ENCODE data around the gene KLHL3.
A peak's percentile ranks its signal among the peaks of the same experiment; 100 is the strongest.
"Not testable (repeated sequence)": the region's sequence is repeated elsewhere in the genome, so short reads cannot be mapped to it uniquely, and the experiment has no call there.

Gene KLHL3, protein sequence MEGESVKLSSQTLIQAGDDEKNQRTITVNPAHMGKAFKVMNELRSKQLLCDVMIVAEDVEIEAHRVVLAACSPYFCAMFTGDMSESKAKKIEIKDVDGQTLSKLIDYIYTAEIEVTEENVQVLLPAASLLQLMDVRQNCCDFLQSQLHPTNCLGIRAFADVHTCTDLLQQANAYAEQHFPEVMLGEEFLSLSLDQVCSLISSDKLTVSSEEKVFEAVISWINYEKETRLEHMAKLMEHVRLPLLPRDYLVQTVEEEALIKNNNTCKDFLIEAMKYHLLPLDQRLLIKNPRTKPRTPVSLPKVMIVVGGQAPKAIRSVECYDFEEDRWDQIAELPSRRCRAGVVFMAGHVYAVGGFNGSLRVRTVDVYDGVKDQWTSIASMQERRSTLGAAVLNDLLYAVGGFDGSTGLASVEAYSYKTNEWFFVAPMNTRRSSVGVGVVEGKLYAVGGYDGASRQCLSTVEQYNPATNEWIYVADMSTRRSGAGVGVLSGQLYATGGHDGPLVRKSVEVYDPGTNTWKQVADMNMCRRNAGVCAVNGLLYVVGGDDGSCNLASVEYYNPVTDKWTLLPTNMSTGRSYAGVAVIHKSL

DNA sequence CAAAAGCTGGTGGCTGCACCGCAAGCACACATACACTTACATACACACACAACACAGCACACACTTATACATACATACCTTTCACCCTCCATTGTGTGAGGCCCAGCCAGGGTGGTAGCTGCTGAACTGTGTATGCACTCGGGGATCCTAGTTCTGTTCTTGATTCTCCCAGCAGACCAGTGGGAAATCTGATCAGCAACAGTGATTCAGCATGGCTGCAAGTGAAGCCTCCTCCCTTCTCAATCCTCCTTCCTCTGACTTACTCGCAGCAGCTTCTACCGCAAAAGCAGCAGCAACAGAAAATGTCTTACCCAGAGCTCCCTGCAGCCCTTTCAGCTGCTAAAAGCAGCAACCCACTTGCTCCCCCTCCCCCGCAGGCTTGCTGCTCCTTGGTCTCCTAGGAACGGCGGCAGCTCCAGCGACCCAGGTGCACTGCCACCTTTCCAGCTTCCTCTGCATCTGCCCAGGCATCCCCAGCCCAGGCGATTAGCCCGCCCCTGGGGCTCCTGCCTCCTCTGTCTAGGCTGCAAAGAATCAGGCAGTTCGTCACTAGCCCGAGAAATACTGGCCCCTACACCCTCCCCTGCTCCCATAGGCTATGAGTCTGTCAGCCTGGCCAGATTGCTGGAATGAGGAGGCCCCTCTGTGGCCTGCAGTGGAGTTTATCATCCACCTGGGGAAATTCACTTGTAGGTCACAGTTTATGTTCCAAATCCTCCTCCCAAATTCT is at the start of gene KLHL3:
TSS of gene KLHL3 (minus strand) at position 535 of the 730 bp plus-strand sequence. CDS start at position 92, 443 bp downstream.
- DNase-seq (ENCODE audit: low read depth): no peak

DNA sequence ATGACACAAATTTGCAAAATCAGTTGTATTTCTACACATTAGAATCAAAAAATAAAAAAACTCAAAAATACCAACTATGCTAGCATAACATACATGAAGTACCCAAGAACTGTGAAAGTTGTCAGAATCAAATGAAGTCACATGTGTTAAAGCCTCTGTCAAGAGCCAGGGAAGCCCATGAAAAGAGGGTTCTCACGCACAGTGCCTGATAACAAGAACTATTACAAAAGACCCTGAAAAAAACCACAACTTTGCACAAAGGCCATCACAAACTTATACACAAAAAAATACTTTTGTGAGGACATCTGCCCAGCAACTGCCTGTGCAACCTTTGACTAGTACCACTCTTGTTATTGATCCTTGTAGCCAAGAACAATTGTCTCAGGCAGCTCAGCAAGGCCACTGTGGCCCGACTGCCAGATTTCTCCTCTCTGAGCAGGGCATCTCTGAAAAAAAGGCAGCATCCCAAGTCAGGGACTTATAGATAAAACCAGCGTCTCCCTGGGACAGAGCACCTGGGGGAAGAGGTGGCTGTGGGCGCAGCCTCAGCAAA is 47.2 kb upstream of the KLHL3 start:
- no peak for DNase-seq (ENCODE audit: low read depth)

DNA sequence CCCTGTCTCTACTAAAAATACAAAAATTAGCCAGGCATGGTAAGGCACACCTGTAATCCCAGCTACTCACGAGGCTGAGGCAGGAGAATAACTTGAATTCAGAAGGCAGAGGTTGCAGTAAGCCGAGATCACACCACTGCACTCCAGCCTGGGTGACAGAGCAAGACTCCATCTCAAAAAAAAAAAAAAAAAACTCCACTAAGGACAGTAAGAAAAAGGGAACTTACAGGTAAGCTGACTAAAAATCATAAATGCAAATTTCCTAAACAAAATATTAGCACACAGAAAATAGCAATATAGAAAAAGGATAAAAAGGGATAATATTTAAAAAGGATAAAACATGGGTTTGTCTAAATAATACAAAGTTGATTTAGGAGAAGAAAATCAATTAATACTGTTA is 46.2 kb upstream of the KLHL3 start:
- DNase-seq (ENCODE audit: low read depth): no peak

DNA sequence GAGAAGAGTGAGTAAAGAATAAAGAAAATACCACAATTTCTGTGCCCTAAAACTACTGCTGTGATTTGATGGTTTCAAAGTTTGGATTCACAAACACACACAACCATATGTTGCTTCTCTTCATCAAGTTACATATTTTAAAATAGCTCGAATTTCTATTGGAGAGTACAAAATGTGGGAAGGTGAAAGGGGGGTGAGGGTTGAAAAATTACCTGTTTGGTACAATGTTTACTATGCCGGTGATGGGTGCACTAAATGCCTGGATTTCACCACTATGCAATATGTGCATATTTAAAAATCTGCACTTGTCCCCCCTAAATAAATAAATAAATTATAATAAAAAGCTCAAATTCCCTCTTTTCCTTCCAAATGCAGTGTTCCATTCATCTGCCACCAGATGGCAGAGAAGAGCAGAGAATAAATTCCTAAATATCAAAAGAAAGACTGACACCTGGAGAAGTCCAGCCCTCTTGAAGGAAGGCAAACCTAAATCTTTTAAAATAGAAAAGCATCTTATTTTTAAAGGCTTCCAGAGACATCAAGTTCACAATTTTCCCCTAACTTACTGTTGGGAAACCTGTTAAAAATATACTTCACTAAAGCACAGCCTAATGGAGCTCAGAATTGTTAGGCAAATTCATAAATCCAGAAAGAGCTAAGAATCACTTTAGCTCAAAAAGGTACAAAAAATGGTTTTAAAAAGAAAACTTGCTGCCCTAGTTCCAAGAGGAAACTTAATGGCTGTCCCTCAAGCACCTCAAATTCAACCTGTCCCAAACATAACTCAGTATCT is 43.1 kb upstream of the KLHL3 start:
- DNase-seq (ENCODE audit: low read depth): no peak

DNA sequence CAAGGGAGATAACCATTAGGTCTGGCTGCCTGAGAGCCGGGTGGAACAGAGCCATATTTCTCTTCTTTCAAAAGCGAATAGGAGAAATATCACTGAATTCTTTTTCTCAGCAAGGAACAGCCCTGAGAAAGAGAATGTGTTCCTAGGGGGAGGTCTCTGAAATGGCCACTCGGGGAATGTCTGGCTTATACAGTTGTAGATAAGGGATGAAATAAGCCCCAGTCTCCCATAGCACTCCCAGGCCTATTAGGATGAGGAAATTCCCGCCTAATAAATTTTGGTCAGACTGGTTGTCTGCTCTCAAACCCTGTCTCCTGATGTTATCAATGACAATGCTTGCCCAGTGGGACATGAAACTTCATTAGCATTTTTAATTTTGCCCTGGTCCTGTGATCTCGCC is 32.0 kb upstream of the KLHL3 start:
- not testable (repeated sequence) for DNase-seq (ENCODE audit: low read depth)

DNA sequence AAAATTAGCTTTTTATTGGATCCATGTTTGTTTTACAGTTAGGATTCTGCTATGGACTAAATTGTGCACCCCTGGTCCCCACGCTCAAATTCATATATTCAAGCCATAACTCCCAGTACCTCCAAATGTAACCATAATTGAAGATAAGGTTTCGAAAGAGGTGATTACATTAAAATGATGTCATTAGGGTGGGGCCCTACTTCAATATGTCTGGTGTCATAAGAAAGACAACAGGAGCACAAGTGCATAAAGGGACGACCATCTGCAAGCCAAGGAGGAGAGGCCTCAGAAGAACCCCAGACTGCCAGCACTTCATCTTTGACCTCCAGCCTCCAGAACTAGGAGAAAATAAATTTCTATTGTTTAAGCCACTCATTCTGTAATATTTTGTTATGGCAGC is 25.7 kb upstream of the KLHL3 start:
- no peak for DNase-seq (ENCODE audit: low read depth)

DNA sequence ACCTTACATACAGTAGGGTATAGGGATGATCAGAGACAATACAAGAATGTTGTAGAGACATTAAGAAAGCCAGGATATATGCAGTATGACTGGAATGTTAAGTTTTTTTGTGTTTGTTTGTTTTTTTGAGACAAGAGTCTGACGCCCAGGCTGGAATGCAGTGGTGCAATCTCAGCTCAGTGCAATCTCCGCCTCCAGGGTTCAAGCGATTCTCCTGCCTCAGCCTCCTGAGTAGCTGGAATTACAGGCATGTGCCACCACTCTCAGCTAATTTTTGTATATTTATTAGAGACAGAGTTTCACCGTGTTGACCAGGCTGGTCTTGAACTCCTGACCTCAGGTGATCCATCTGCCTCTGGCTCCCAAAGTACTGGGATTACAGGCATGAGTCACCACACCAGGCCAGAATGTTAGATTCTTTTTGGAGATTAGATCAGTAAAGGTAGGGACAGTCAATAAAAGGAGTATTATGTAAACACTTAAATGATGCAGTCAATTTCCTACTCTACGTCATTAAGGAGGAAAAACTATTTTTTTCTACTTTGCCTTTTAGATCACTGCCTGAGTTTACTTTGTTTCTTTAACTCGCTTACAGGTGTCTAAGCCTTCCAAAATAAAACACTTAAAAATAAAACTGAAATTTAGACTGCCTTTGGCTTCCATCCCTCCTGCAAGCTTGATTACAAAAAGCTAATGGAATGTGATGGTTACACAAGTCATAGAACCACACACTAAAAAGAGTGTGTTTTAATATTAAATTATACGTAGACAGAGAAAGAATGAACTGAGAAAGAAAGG is 25.0 kb upstream of the KLHL3 start:
- DNase-seq (ENCODE audit: low read depth): no peak

DNA sequence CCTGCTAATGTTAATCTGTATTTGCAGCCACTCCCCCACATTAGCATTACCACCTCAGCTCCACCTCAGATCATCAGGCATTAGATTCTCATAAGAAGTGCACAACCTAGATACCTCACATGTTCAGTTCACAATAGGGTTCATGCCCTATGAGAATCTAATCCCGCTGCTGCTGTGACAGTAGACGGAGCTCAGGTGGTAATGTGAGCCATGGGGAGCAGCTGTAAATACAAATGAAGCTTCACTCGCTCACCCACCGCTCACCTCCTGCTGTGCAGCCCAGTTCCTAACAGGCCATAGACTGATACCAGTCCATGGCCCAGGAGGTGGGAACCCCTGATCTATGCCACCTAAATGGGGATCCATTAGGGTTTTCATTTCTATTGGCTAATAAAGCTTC is 24.4 kb upstream of the KLHL3 start:
- DNase-seq (ENCODE audit: low read depth): no peak

DNA sequence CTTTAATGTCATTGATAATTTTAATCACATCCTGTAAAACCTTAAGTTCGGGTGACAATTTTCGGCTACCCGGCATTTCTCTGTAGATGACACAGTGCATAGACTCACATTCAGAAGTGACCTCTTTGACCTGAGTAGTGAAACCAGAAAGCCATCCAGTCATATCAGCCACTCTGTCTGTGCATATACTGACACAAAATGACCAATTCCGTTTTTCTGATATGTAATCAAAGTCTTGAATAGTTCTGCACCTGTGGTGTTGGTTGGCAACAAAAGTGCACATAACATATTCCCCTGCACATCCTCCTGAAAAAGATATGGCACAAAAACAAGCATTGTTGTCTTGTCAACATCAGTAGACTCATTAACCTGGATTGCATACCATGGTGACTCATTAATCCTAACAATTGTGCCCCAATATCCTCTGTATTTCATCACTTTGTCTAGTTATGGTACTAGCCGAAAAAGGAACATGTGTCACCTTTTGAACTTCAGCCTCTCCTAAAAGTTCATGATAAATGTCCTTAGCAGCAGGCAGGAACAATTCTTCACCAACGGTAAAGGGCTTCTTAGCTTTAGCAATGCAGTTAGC is 22.9 kb upstream of the KLHL3 start:
- DNase-seq (ENCODE audit: low read depth): no peak

DNA sequence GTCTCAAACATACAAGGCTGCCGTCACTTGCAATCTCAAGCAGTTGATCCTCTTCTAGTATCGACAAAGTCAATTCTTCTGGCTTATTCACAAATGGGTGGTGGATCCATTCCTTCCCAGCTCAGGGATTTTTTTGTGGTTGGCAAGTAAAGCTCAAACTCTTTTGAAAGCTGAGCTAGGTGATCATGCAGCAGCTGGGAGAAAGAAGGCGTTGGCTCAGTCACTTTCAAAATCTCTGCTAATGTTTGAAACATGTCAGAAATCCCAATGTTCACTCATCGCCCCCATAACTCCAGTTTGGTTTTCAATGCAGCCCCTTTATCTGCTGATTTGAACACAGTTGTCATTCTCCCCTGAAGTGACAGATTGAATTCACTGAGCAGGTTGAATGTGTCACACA is 22.2 kb upstream of the KLHL3 start:
- DNase-seq (ENCODE audit: low read depth): no peak

DNA sequence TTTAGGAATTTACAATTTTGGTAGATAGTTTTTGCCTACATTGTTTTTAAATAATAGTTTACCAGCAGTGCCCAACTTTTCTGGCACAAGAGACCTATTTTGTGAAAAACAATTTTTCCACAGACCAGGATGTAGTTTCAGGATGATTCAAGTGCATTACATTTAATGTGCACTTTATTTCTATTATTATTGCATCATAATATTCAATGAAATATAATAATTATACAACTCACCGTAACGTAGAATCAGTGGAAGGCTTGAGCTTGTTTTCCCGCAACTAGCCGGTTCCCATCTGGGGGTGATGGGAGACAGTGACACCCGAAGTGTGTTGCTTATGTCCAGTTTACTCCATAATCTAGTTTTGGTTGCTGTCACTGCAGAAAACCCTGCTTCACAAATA is 21.7 kb upstream of the KLHL3 start:
- no peak for DNase-seq (ENCODE audit: low read depth)

DNA sequence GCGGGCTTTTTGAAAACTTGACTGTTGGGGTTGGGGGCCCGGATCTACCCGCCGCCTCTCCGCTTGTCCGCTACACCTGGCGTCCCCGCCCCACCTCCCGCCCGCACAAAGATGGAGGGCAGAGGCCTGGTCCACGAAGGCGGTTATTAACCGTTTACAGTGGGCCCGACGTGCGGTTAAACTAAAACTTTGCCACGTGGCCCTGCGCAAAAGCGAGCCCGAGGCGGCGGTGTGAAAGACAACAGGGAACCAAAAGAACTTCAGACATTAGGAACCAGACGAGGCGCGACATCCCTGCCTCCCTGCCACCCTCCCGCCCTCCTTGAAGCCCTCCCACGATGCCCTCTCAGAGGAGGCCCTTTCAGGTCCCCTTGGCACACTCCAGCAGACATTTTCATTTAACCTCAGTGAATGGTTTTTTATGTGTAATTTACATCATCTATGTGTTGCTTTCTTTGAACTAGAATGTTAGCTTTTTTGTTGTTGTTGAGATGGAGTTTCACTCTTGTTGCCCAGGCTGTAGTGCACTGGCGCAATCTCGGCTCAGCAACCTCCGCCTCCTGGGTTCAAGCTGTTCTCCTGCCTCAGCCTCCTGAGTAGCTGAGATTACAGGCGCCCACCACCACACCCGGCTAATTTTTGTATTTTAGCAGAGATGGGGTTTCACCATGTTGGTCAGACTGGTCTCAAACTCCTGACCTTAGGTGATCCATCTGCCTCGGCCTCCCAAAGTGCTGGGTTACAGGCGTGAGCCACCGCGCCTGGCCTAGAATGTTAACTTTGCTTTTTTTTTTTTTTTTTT is 19.3 kb upstream of the KLHL3 start:
- DNase-seq (ENCODE audit: low read depth): no peak

DNA sequence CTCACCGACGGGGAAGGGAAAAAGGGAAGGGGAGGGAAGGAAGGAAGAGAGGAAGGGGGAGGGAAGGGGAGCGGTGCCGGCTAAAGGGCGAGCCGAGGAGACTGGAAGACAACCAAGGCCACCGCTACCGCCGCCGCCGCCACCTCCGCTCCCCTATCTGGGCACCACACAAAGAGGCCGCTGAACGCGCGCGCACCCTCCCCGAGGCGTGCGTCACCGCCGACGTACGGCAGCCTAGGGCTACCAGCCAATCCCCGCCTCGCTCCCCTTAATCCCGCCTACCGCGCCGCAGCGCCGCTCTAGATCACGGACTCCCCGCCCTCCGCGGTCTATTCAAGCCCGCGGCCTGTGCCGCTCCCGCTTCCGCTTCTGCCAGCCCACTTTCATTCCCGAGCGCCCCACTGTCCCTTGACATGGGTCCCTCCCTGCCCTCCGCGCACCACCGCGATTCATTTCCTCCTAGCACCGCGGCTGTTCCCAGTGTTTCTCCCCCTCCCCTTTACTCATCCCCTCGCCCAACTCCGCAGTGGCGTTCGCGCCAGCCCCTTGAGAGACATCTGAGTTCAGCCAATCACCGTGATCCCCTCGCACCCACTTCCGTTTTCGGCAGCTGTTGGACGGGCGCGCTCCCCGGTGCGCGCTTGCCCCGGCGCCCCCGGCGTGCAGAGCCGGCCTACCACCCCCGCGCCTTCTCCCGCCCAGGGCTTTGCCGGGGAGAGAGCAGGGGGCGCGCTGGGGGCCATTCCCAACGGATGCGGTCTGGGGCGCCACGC is 18.5 kb upstream of the KLHL3 start, which contains the start of gene HNRNPA0:
TSS of gene HNRNPA0 (minus strand) at position 176 of the 773 bp plus-strand sequence. CDS start 297 bp downstream, outside the sequence.
- DNase-seq (ENCODE audit: low read depth): peak; percentile 90

DNA sequence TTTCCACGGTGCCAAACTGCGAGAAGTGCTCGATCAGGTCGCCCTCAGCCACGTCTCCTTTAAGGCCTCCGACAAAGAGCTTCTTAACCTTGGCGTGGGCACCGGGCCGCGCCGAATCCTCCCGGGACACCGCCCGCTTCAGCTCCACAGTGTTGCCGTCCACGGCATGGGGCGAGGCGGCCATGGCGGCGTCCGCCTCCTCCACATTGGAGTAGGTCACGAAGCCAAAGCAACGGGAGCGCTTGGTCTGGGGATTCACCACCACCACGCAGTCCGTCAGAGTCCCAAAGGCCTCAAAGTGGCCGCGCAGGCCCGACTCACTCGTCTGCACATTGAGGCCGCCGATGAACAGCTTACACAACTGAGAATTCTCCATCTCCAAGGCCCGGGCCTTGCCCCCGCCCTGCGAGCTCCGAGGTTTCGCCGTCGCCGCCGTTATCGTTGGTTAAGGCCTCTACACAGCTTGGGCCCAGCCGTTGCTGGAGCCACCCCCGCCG is 17.9 kb upstream of the KLHL3 start:
- no peak for DNase-seq (ENCODE audit: low read depth)

DNA sequence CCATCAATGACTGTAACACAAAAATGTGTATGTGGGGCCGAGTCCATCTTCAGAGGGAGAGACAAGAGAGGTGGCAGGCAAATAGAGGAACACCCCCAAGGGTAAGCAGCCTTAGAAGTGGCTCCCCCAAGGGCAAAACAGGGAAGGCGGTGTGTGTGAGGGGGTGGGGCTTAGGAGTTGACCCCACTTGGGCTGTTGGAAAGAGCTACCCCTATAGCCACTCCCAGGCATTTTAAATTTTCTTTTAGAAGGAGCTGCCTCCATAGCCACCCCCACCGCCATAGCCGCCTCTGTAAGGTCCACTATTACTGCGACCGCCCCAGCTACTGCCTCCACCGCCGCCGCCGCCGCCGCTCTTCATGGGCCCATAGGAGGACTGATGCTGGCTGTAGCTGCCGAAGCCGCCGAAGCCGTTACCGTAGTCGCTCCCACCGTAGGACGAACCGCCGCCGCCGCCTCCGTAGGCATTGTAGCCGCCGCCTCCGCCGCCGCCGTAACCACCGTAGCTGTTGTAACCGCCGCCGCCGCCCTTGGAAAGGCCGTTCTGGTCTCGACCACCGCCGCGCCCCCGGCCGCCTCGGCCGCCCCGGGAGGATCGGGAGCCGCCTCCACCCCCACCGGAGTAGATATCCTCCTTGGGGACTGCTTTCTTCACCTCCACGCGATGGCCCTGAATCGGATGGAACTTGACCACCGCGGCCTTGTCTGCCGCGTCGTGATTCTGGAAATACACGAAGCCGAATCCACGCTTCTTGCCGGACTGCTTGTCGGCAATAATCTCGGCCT is 17.2 kb upstream of the KLHL3 start:
- peak; percentile 7 for DNase-seq (ENCODE audit: low read depth)

DNA sequence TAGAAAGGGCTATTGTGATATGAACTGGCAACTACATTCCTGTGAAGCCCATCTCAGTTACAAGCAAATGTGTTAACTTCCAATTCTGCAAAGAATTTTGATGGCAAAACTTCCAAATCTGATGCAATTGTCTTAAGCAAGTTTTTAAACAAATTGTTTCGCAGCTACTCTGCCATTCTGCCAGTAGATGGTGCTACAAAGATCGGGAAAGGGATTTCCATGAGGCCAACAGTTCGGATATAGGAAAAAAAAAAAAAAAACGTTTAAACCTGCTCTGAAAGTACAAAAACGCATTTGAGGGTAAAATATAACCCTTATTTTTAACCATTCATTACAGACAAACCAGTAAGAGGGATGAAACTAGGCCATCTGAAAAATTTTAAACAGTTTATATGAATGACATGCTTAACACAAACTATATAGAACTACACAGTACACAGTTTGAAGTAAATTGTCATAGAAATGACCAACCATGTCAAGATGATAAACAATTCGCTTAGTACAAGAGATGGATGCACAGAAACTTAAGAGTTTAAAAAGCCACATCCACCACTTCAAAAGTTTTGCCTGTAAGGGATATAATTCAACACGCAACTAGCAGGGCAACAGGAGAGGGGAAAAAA is 16.1 kb upstream of the KLHL3 start:
- DNase-seq (ENCODE audit: low read depth): no peak

DNA sequence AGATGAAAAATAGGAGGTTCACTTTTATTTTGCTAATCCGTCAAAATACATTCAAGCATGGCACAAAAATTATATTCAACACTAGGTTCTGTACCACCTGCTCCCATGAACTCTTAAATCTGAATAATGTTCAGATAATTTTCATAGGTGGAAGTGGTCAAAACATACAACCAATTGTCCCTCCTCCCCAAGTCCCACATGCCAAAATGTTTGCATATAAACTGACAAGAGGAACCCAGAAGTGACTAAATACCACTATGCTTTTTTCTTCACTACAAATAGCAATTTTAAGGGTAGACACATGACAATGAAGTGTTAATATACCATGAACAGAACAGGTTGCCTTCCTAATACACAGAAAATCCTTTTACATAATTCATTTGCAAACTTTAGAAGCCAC is 14.5 kb upstream of the KLHL3 start:
- DNase-seq (ENCODE audit: low read depth): no peak

Data from stimulated activated CD8-positive, alpha-beta memory T cell treated with anti-CD3 and anti-CD28 coated beads, Interleukin-15, amount 100 ng/mL, for 24 hours (primary cell).